Thymus (tissue), 11 donors: ENCODE data around the gene SERPINA4. TPM values are rescaled to one million over a fixed set of nuclear protein-coding genes. Genes with fewer than 3 reads are reported as not detected.

ENCODE experiments used
- DNase-seq, 9 donors: peaks; one replicate each; pipeline ENCODE4 v3.0.0-alpha.2; 2013; ENCODE audit warnings: low spot score in 9 of 9, low read depth in 6 of 9, missing footprints in 1 of 9
- H3K27ac ChIP-seq, 2 donors: one replicate each; pipeline ENCODE4 v1.5.1; 2013; ENCODE audit warnings: control low read depth in 1 of 2, low read depth in 1 of 2, low read length in 1 of 2, mild to moderate bottlenecking in 1 of 2, moderate library complexity in 1 of 2
- H3K27me3 ChIP-seq, 2 donors: one replicate each; pipeline ENCODE4 v1.5.1; 2013; ENCODE audit warnings: low read length in 1 of 2; ENCODE audit not compliant: control insufficient read depth in 2 of 2, insufficient read depth in 1 of 2
- H3K36me3 ChIP-seq, 2 donors: one replicate each; pipeline ENCODE4 v1.5.1; 2013; ENCODE audit warnings: low read length in 1 of 2, mild to moderate bottlenecking in 1 of 2, moderate library complexity in 1 of 2; ENCODE audit not compliant: control insufficient read depth in 2 of 2, insufficient read depth in 2 of 2
- H3K4me1 ChIP-seq, 2 donors: one replicate each; pipeline ENCODE4 v1.5.1; 2013; ENCODE audit warnings: low read length in 2 of 2; ENCODE audit not compliant: control insufficient read depth in 2 of 2, insufficient read depth in 2 of 2
- H3K4me3 ChIP-seq, 2 donors: one replicate each; pipeline ENCODE4 v1.5.1; 2013; ENCODE audit warnings: low read length in 2 of 2, control low read depth in 1 of 2, mild to moderate bottlenecking in 1 of 2
- H3K9me3 ChIP-seq, 2 donors: one replicate each; pipeline ENCODE4 v1.5.1; 2013; ENCODE audit warnings: low read length in 1 of 2, mild to moderate bottlenecking in 1 of 2; ENCODE audit not compliant: control insufficient read depth in 2 of 2, insufficient read depth in 1 of 2
- WGBS: extraction: QIAGEN DNeasy Blood & Tissue Kit; methylation state at CpG from one replicate; pipeline ENCODE4 v1.1.7; 2013; 5-methylcytosine and 5-hydroxymethylcytosine counted together
- polyA plus RNA-seq: library from polyadenylated mRNA; stranded (reverse); fragments of 200-250 nt; gene quantifications from one replicate; pipeline ENCODE4 v1.2.3, GENCODE V29; 2013
- total RNA-seq: library from RNA; stranded (reverse); fragments of 120-200 nt; gene quantifications from one replicate; pipeline ENCODE4 v1.2.4, GENCODE V29; 2013
- donor health status: healthy.

The SERPINA4 gene
- total and polyA plus RNA-seq, 2 donors: 0.41 to 0.52 TPM

GRCh38 chr14:94561656-94562010 lies 391 bp downstream of the SERPINA4 start:
- H3K4me3 ChIP-seq: no peak overlapping the region
- DNase-seq: no peak
- 89% methylated on average over 7 of the region's 7 CpGs for WGBS
- no peaks in the 10 kb centered on the region for H3K27me3 ChIP-seq
- no peaks in the 10 kb centered on the region for H3K9me3 ChIP-seq
- no peaks in the 10 kb centered on the region for H3K4me1 ChIP-seq
- H3K27ac ChIP-seq: no peak overlapping the region
- no peaks in the 10 kb centered on the region for H3K36me3 ChIP-seq

- no peak overlapping the region for H3K27ac ChIP-seq
- DNase-seq: no peak
- H3K27me3 ChIP-seq: no peaks in the 10 kb centered on the region
- H3K4me1 ChIP-seq: no peaks in the 10 kb centered on the region
- H3K36me3 ChIP-seq: no peaks in the 10 kb centered on the region
- H3K9me3 ChIP-seq: no peaks in the 10 kb centered on the region
- no peak overlapping the region for H3K4me3 ChIP-seq
- 89% methylated on average over 5 of the region's 5 CpGs for WGBS
Measured at GRCh38 chr14:94562022-94562421, 780 bp downstream of the SERPINA4 start.

GRCh38 chr14:94562941-94563883 lies 2.0 kb downstream of the SERPINA4 start:
- Histone ChIP-seq H3K4me1 (no peaks in the 10 kb centered on the region), H3K27ac (no peak overlapping the region), H3K36me3 (no peaks in the 10 kb centered on the region), H3K4me3 (no peak overlapping the region), H3K27me3 (no peaks in the 10 kb centered on the region), H3K9me3 (no peaks in the 10 kb centered on the region)
- 95% methylated on average over 16 of the region's 16 CpGs for WGBS
- DNase-seq: no peak

- Histone ChIP-seq H3K9me3 (no peaks in the 10 kb centered on the region), H3K27me3 (no peaks in the 10 kb centered on the region), H3K4me3 (no peak overlapping the region), H3K4me1 (no peaks in the 10 kb centered on the region), H3K36me3 (no peaks in the 10 kb centered on the region), H3K27ac (no peak overlapping the region)
- no peak for DNase-seq
Measured at GRCh38 chr14:94564381-94564780, 3.1 kb downstream of the SERPINA4 start.

GRCh38 chr14:94568186-94568585 lies 6.9 kb downstream of the SERPINA4 start:
- Histone ChIP-seq H3K27ac (no peak overlapping the region), H3K27me3 (no peaks in the 10 kb centered on the region), H3K9me3 (no peaks in the 10 kb centered on the region), H3K4me3 (no peak overlapping the region), H3K4me1 (no peaks in the 10 kb centered on the region), H3K36me3 (no peaks in the 10 kb centered on the region)
- WGBS: 92% methylated on average over 9 of the region's 9 CpGs
- DNase-seq: no peak

GRCh38 chr14:94569381-94570001 lies 8.2 kb downstream of the SERPINA4 start:
- Histone ChIP-seq H3K4me3 (no peak overlapping the region), H3K4me1 (no peaks in the 10 kb centered on the region), H3K27ac (no peak overlapping the region), H3K9me3 (no peaks in the 10 kb centered on the region), H3K36me3 (no peaks in the 10 kb centered on the region), H3K27me3 (no peaks in the 10 kb centered on the region)
- WGBS: 93% methylated on average over 20 of the region's 20 CpGs
- DNase-seq: no peak

GRCh38 chr14:94570002-94570400 lies 8.8 kb downstream of the SERPINA4 start:
- Histone ChIP-seq H3K4me3 (no peak overlapping the region), H3K27me3 (no peaks in the 10 kb centered on the region), H3K4me1 (no peaks in the 10 kb centered on the region), H3K36me3 (no peaks in the 10 kb centered on the region), H3K9me3 (no peaks in the 10 kb centered on the region), H3K27ac (no peak overlapping the region)
- no peak for DNase-seq
- WGBS: 92% methylated on average over 6 of the region's 6 CpGs

GRCh38 chr14:94570440-94570839 lies 9.2 kb downstream of the SERPINA4 start:
- no peak overlapping the region for H3K27ac ChIP-seq
- no peak overlapping the region for H3K4me3 ChIP-seq
- DNase-seq: no peak
- H3K4me1 ChIP-seq: no peaks in the 10 kb centered on the region
- no peaks in the 10 kb centered on the region for H3K9me3 ChIP-seq
- no peaks in the 10 kb centered on the region for H3K27me3 ChIP-seq
- WGBS: 84% methylated on average over 9 of the region's 9 CpGs
- H3K36me3 ChIP-seq: no peaks in the 10 kb centered on the region

GRCh38 chr14:94571395-94571794 lies 10.2 kb downstream of the SERPINA4 start:
- Histone ChIP-seq H3K27me3 (no peaks in the 10 kb centered on the region), H3K27ac (no peak overlapping the region), H3K9me3 (no peaks in the 10 kb centered on the region), H3K4me1 (no peaks in the 10 kb centered on the region), H3K36me3 (no peaks in the 10 kb centered on the region), H3K4me3 (no peak overlapping the region)
- DNase-seq: no peak
- WGBS: 72% methylated on average over 7 of the region's 7 CpGs
